Activated CD4-positive, alpha-beta T cell treated with anti-CD3 and anti-CD28 coated beads, Interleukin-2, Interleukin-4, amounts not matched to agents 100 ng/mL and 50 ng/mL, durations not matched to agents 16 hours and 8 hours (primary cell): ENCODE results near the gene DNAJC3.
"Not testable (repeated sequence)": the region's sequence is repeated elsewhere in the genome, so short reads cannot be mapped to it uniquely, and the experiment has no call there.

Experiments used
- DNase-seq: peaks from one replicate; pipeline ENCODE4 v3.0.0-alpha.2; 2020; ENCODE audit warnings: low spot score

Gene DNAJC3, protein sequence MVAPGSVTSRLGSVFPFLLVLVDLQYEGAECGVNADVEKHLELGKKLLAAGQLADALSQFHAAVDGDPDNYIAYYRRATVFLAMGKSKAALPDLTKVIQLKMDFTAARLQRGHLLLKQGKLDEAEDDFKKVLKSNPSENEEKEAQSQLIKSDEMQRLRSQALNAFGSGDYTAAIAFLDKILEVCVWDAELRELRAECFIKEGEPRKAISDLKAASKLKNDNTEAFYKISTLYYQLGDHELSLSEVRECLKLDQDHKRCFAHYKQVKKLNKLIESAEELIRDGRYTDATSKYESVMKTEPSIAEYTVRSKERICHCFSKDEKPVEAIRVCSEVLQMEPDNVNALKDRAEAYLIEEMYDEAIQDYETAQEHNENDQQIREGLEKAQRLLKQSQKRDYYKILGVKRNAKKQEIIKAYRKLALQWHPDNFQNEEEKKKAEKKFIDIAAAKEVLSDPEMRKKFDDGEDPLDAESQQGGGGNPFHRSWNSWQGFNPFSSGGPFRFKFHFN

GRCh38 chr13:95676762-95677563 is at the start of gene DNAJC3:
TSS of gene DNAJC3 (plus strand) at chr13:95677139. CDS start at chr13:95677256, 117 bp downstream.
- peak; percentile 98 for DNase-seq

DNA sequence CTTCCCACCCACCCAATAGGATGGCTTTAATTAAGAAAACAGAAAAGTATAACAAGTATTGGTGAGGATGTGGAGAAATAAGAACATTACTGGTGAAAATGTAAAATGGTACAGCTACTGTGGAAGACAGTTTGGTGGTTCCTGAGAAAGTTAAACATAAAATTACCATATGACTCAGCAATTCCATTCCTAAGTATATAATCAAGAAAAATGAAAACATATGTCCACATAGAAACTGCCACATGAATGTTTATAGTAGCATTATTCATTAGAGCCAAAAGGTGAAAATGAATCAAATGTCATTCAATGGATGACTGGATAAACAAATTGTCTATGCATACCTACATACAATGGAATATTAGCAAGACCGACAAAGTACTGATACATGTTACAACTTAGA is 49.3 kb upstream of the DNAJC3 start:
- no peak for DNase-seq

- no peak for DNase-seq
Observed at GRCh38 chr13:95628488-95628887, 48.5 kb upstream of the DNAJC3 start.

GRCh38 chr13:95629071-95629470 is 47.9 kb upstream of the DNAJC3 start:
- no peak for DNase-seq

DNA sequence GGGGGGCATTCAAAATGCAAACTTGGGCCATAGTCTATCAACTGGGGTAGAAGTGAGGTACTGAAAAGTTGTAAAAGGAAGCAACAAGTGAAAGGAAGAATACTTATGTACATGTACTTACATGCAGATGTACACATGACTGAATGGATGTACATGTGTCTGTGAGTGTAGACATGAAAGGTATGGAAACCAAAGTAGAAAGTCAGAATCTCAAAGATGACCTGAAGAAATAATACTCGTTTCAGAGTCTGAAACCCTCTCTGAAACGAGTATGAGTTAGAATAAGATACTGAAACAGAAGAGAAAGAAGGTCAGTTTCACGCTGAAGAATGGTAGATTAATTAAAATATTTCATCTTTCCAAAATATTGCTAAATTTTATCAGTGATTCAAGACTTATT is 46.3 kb upstream of the DNAJC3 start:
- DNase-seq: no peak

DNA sequence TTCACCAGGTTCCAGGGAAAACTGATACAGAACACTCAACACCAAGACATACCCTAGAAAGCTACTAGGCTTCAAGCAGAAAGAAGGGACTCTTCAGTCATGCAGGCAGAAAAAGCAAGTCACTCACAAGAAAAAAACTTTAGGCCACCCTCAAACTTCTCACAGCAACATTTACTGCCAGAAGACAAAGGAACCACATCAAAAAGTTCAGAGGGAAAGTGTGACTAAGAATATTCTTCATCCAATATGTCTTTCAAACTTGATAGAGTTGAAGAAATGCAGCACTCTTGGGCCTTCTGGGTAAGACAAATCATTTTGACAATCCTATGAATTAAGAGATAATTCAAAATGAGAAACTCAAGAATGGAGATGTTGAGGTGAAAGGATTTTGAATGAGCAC is 40.1 kb upstream of the DNAJC3 start:
- peak; percentile 20 for DNase-seq

GRCh38 chr13:95641291-95642027 is 35.5 kb upstream of the DNAJC3 start:
- no peak for DNase-seq

DNA sequence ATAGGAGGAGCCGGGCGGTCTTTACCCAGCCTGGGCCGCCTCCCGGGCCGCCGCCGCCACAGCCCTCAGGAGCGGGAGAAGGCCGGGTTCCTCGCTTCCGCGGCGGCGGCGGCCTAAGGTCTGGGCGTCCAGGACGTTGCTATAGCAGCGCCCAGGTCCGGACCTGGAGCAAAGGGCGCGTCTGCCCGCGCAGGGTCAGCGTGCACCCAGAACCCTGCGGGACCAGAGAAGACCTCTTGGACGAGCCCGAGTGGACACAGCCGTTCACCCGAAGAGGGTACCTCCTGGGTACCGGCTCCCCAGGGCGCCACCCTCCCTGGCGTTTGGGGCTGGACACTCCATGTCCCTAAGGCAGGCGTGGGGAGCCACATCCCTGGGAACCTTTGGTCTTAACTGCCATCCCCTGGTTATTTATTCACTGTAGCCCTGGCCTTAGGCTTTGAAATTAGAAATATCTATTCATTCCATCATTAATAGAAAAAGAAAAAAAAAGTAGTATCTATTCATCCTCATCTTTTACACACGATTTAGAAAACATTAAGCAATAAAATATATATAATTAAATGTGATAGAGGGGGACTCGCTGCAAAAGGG is 34.8 kb upstream of the DNAJC3 start:
- no peak for DNase-seq

GRCh38 chr13:95642999-95643398 is 33.9 kb upstream of the DNAJC3 start:
- no peak for DNase-seq

DNA sequence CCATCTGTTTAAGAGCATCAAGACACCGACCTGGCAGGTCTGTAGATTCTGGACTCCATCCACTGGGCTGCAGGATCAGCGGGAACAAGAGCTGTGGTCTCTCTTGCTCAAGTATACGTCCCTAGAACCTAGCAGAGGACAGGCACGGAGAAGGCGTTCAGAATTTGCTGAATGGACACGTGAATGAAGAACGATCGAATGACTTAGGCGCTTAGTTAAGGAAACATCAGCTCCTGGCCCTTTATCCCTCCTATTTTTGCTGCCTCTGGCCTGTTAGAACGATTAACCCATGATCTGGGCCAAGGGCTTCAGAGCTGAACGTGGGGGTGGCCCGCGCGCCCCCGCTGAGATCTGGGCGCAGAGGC is 33.4 kb upstream of the DNAJC3 start:
- no peak for DNase-seq

- no peak for DNase-seq
Observed at GRCh38 chr13:95643936-95644598, 32.9 kb upstream of the DNAJC3 start.

- DNase-seq: peak; percentile 50
Observed at GRCh38 chr13:95644601-95645052, 32.3 kb upstream of the DNAJC3 start, which contains the start of gene DZIP1. TSS of gene DZIP1 (minus strand) at chr13:95644706. CDS start at chr13:95642029, 2,677 bp downstream.

GRCh38 chr13:95647321-95647720 is 29.6 kb upstream of the DNAJC3 start:
- no peak for DNase-seq

DNA sequence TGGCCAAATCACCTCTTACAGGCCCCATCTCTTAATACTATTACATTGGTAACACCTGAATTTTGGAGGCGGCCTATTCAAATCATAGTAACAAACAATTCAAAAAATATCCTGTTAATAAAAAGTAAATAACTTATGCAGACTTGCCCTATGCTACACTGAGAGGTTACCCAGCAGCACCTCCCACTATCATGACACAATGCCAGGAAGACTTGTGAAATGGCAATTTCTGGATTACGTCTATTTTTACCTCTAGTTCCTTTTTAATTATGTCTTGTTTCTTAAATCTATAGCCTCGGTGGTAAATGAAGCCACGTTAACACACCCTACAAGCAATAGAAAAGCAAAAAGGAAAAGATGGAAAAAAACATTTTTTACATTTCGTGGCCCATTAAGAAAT is 26.2 kb upstream of the DNAJC3 start:
- no peak for DNase-seq

DNA sequence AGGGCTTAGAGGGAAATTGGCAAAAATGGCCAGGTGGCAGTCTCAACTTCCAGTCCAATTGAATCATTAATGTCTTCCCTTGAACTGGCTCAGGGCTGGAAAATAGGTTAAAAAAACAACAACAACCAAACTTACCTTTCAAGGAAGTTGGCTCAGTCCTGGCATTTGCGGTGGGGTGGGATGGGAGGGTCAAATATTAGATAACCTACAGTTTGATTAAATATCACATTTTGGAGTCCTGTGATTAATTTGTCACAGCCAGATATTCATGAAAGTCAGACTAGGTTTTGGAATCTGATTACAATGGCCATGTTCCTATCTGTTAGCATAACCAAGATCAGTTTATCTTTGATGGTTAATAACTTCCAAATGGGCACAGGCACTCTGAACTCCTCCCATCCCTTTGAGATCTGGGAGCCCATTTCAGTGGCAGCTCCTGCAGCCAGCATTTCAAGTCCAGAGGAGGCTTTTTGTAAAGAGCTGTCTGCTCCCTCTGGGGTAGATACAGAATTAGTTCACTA is 24.6 kb upstream of the DNAJC3 start:
- no peak for DNase-seq

GRCh38 chr13:95652821-95653220 is 24.1 kb upstream of the DNAJC3 start:
- DNase-seq: no peak

DNA sequence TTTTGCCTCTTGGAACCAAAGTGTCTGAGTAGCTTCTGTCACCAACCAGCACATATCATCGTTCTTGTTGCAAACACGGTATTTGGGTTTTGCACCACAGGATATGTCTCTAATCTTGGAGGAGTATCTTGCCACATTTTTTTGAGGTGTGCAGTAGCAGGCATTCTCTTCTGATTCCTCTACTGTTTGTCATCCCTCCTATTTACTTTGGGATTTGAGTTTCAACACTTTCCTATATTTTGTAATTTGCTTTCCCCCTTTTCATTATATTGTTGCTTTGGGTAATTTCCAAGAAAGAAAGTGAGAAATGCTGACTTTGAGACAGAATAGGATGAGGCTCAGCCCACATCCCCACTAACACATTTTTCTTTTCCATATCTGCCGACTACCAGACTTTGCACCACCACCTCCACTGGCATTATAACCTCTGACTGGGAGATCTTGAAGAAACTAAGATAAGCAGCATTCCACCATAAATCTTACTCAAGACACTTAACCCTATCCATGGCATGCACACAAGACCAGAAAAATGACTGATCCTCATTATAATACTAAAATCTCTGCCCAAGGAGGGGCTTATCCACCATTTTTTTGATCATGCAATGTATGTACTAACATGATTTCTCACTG is 20.4 kb upstream of the DNAJC3 start:
- no peak for DNase-seq

GRCh38 chr13:95659500-95659899 is 17.4 kb upstream of the DNAJC3 start:
- DNase-seq: no peak

- DNase-seq: no peak
Observed at GRCh38 chr13:95660981-95661581, 15.9 kb upstream of the DNAJC3 start.

- DNase-seq: not testable (repeated sequence)
Observed at GRCh38 chr13:95667235-95667634, 9.7 kb upstream of the DNAJC3 start.
